DMS79 (cell line): Measurements from ENCODE around the gene PET117.
"Not testable (repeated sequence)": the region's sequence is repeated elsewhere in the genome, so short reads cannot be mapped to it uniquely, and the experiment has no call there.

Source experiments
- DNase-seq: peaks from one replicate; lab custom pipeline; 2025; lab: John Stamatoyannopoulos, UW

The PET117 gene, protein sequence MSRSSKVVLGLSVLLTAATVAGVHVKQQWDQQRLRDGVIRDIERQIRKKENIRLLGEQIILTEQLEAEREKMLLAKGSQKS

GRCh38 chr20:18137412-18138265 lies at the start of gene PET117, which contains the start of gene KAT14:
TSS of gene PET117 (plus strand) at chr20:18137863. CDS start at chr20:18137956, 93 bp downstream.
TSS of gene KAT14 (plus strand) at chr20:18137863. CDS start at chr20:18142661, 4,798 bp downstream.
- peak; percentile 36 for DNase-seq

DNA sequence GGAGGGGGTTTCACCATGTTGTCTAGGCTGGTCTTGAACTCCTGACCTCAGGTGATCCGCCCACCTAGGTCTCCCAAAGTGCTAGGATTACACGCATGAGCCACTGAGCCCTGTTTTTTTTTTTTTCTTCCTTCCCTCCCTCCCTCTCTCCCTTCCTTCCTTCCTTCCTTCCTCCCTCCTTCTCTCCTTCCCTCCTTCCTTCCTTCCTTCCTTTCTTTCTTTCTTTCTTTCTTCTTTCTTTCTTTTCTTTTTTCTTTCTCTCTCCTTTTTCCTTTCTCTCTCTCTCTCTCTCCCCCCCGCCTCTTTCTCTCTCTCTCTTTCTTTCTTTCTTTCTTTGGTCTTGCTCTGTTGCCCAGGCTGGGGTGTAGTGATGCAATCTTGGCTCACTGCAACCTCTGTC lies 49.4 kb upstream of the PET117 start:
- not testable (repeated sequence) for DNase-seq

GRCh38 chr20:18088841-18089240 lies 48.8 kb upstream of the PET117 start:
- DNase-seq, result not testable (repeated sequence)

DNA sequence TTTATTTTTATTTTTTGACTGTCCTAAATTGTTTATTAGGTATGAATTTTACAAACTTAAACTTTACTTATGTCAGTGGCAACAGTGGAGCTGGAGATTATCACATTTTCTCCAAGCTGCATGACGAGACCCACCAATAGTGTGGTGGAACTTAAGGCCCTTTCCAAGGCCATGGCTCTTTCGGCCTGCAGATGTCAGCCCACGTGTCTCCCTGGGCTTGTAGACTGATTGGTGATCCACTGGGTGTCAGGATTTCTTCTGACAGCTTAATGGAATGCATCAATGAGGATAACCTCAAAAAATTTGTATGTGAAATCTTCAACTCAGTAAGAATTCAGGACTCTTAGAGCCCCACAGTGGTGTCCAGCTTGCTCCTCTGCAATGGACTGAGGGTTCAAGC lies 47.6 kb upstream of the PET117 start:
- DNase-seq, result no peak

- no peak for DNase-seq
Measured at GRCh38 chr20:18090477-18090876, 47.2 kb upstream of the PET117 start.

DNA sequence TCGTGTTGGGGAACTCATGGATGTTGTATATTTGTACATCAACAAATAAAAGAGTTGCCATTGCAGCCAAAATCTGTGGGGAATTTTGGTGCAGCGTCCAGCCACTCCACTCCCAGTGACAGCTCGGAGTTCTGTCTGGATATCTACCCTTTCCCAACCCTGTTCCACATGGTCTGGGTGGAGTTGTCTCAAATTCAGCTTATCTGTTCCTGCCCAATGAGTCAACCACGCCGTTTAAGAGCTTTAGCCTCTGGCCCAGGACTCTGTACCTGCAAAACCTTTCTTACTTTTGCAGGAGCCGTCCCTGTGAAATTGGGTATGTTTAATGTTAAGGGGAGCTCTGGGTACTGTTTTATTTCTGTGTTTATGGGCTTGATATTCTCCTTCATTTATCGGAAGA lies 46.0 kb upstream of the PET117 start:
- DNase-seq, result no peak

GRCh38 chr20:18092890-18093289 lies 44.8 kb upstream of the PET117 start:
- DNase-seq, result no peak

DNA sequence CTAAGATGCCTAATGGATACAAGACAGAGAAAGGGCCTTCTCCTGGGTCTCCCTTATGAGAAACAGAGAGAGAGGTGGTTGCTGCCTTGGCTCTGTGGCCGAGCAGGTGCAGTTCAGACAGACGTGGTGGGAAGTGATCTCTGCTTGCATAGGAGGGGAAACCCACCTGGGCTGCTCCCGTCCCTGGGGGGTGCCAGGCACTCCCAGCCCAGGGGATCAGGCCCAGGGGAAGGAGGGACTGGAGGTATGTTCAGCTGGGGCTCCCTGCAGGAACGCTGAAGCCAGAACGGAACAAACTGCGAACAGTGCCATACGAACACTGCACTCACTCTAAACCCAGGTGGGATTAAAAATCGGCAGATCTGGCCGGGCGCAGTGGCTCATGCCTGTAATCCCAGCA lies 44.3 kb upstream of the PET117 start:
- DNase-seq, result no peak

DNA sequence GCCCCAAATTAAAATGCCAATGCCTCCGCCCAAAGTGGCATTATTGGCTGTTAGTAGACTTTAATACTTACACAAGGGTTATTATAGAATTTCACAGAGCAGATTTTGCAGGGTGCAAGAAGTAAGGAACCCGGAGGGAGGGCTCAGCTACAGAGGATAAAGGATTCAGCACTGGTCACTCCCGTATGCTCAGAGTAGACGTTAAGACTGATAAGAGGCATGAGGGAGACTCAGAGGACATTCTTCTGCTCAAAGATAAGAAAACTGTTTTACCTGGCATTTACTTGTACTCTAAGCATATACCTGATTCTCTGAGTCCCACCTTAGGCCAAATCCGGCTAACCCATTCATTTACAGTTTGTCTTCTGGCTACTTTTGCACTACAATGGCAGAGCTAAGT lies 43.5 kb upstream of the PET117 start:
- no peak for DNase-seq

GRCh38 chr20:18100569-18100968 lies 37.1 kb upstream of the PET117 start:
- not testable (repeated sequence) for DNase-seq

DNA sequence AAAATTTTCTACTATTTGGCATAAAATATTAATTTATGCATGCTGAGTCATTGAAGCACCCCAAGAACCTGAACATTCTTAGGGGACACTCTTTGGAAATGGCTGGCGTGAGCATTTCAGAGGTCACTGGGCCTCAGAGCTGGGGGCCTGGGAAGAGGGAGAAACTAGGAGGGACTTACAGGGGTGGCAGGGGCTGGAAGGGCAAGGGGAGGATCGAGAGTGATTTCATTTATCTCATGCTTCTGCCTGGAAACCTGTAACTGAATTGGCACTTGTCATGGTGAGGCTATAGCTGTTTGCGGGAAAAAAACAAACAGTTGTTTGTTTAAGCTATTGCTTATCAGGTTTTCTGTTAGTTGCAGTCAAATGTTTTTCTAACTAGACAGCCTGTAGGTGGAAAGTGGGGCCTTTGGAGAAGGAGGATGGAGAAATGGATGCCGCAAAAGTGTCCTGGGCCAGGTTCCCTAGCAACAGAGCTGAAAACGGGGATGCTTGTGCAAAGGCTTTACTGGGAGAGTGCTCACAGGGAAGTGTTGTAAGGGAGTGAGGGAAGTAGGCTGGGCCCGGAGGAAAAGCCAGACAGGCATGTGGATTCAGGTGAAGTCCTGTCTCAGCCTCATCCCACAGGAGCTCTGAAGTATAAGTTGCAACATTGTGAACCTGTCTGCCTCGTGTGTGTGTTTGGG lies 36.4 kb upstream of the PET117 start:
- no peak for DNase-seq

DNA sequence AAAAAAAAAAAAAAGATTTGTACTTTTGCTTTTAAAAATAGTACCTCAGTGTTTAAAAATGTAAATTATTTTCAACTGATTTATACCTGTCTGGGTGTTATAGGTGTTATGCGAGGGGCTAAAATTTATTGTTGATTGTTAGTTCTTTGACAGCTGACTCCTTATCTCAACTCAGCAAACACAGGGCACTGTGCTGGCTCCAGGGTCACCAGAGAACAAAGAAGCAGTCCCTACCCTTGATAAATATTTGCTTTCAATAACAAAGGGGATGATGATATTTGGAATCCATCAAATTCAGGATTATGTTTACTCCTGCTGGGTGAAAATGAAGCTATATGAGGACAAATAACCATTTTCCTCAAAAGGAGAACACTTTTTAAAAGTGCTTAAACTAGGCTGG lies 34.2 kb upstream of the PET117 start:
- no peak for DNase-seq

DNA sequence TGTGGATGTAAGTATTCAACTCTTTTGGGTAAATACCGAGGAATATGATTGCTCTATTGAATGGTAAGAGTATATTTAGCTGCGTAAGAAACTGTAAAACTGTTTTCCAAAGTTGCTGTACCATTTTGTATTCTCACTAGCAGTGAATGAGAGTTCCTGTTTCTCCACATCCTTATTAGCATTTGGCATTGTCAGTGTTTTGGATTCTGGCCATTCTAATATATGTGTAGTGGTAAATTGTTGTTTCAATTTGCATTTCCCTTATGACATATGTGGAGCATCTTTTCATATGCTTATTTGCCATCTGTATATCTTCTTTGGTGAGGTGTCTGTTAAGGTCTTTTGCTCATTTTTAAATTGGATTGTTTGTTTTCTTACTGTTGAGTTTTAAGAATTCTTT lies 29.3 kb upstream of the PET117 start:
- DNase-seq, result no peak

- DNase-seq, result not testable (repeated sequence)
Measured at GRCh38 chr20:18128574-18128973, 9.1 kb upstream of the PET117 start.

- no peak for DNase-seq
Measured at GRCh38 chr20:18132663-18133062, 5.0 kb upstream of the PET117 start.

GRCh38 chr20:18133962-18134361 lies 3.7 kb upstream of the PET117 start:
- no peak for DNase-seq

- no peak for DNase-seq
Measured at GRCh38 chr20:18138266-18138582, 561 bp downstream of the PET117 start.

GRCh38 chr20:18138639-18139583 lies 1.2 kb downstream of the PET117 start:
- no peak for DNase-seq

DNA sequence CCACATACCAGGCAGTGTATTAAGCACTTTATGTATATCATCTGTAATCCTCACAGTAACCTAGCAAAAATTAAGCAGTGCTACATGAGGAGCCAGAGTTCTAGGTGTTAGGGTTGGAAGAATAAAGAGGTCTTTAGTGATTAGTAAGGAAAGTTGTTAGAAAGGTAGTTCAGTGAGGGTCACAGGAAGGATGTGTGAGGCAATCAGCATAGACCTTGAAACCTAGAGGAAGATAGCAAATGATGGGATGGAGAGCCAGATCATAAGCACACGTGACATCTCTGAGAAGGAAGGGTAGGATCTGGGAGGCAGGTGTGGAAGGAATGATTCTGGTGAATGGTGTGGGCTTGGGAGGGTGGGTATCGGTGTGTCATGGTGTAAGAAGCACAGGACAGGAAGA lies 2.2 kb downstream of the PET117 start:
- no peak for DNase-seq

GRCh38 chr20:18144541-18145099 lies 7.0 kb downstream of the PET117 start:
- no peak for DNase-seq

DNA sequence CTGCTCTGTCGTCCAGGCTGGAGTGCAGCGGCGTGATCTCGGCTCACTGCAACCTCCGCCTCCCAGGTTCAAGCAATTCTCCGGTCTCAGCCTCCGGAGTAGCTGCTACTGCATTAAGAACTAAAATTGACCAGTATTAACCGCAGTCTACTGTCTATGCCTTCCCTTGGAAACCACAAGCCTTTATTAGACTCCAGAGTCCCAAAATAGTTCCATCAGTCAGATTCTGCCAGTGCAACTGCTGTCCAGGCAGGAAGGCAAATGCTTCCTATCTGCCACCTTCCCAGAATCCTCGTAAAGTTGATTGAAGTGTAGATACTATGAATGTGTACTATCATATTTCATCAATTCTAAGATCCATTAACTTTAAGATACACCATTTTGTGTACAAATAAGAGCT lies 16.7 kb downstream of the PET117 start:
- no peak for DNase-seq

- DNase-seq, result no peak
Measured at GRCh38 chr20:18156045-18156444, 18.4 kb downstream of the PET117 start.
